Neural crest cell (in vitro differentiated cells): ENCODE data around the gene CALML3. TPM values are rescaled to one million over a fixed set of nuclear protein-coding genes. Genes with fewer than 3 reads are reported as not detected.

Experiments used
- DNase-seq: peaks from one replicate; pipeline ENCODE4 v3.0.0; 2021; ENCODE audit warnings: low read depth, mixed read lengths, low spot score
- H3K27ac Mint-ChIP-seq: one replicate; pipeline ENCODE4 v1.8.0; 2021; ENCODE audit warnings: mild to moderate bottlenecking, mixed read lengths; ENCODE audit not compliant: unreplicated experiment
- H3K27me3 Mint-ChIP-seq: 2 replicates; pipeline ENCODE4 v1.8.0; 2021; ENCODE audit warnings: low read depth, mild to moderate bottlenecking, mixed read lengths
- H3K36me3 Mint-ChIP-seq: 2 replicates; pipeline ENCODE4 v1.8.0; 2021; ENCODE audit warnings: low read depth, mild to moderate bottlenecking, mixed read lengths
- H3K4me1 Mint-ChIP-seq: 2 replicates; pipeline ENCODE4 v1.8.0; 2021; ENCODE audit warnings: mixed read lengths
- H3K4me3 Mint-ChIP-seq: one replicate; pipeline ENCODE4 v1.8.0; 2021; ENCODE audit warnings: mild to moderate bottlenecking, mixed read lengths
- H3K9me3 Mint-ChIP-seq: 2 replicates; pipeline ENCODE4 v1.8.0; 2021; ENCODE audit warnings: mixed read lengths
- total RNA-seq: library from RNA; stranded (reverse); gene quantifications from 2 replicates; pipeline ENCODE4 v1.2.1, GENCODE V29; 2021
- TF ChIP-seq, protein P1 (sequence below): fragments of 200-600 bp; sonication (generic); conservative IDR thresholded peaks from 2 replicates; pipeline ENCODE4 v1.5.0; 2021; ENCODE audit warnings: antibody characterized with exemption, mild to moderate bottlenecking

Gene CALML3
- total RNA-seq, 1 donor from 2014 or later: not detected

DNA sequence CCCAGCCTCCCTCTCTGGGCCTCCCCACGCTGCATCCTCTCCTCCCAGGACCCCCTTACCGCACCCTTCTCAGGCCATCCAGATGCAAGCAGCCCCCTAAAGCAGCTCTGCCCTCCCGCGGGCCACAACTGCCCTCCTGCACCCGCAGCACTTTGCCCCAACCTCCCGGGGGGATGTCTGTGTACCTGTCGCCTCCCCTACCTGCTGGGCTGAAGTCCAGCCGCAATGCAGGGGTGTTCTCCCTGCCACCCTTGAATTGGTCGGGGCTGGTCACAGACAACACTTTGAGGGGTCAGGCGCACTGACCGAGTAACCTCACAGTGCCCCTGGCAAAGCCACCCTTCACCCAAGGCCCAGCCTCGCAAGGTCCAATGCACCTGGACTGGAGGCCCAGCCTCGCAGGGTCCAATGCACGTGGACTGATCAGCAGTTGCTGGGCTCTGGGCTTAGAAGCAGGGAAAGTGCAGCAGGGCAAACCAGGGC, 17.1 kb upstream of the CALML3 start:
- no peak overlapping the region for H3K4me3 Mint-ChIP-seq
- no peak for DNase-seq

DNA sequence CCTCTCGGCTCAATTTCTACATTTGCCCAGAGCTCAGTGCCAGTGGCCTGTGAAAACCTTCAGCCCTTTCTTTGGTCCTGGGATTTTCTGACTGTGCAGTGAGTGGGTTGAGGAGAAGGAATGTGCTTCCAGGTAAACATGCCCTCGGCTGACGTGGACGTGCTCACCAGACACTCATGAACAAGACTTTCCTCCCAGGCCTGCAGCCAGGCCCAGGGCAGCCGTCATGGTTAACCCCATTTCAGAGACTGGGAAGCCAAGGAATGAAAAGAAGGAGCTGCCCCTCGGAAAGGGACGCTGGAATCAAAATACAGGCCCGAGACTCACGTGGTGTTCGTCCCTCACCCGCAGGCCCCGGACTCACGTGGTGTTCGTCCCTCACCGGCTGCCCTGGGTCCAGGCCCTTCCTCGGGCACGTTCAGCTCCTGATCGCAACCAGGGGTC, 16.6 kb upstream of the CALML3 start:
- H3K9me3 Mint-ChIP-seq: no peaks in the 10 kb centered on the region
- DNase-seq: no peak
- TF ChIP-seq, protein P1, sequence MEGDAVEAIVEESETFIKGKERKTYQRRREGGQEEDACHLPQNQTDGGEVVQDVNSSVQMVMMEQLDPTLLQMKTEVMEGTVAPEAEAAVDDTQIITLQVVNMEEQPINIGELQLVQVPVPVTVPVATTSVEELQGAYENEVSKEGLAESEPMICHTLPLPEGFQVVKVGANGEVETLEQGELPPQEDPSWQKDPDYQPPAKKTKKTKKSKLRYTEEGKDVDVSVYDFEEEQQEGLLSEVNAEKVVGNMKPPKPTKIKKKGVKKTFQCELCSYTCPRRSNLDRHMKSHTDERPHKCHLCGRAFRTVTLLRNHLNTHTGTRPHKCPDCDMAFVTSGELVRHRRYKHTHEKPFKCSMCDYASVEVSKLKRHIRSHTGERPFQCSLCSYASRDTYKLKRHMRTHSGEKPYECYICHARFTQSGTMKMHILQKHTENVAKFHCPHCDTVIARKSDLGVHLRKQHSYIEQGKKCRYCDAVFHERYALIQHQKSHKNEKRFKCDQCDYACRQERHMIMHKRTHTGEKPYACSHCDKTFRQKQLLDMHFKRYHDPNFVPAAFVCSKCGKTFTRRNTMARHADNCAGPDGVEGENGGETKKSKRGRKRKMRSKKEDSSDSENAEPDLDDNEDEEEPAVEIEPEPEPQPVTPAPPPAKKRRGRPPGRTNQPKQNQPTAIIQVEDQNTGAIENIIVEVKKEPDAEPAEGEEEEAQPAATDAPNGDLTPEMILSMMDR: no peak
- no peak overlapping the region for H3K4me3 Mint-ChIP-seq
- H3K27ac Mint-ChIP-seq: no peak overlapping the region
- H3K36me3 Mint-ChIP-seq: no peaks in the 10 kb centered on the region
- H3K27me3 Mint-ChIP-seq: no peaks in the 10 kb centered on the region
- peaks cover 12% of the 10 kb centered on the region for H3K4me1 Mint-ChIP-seq

More for the DNA sequence above, 17.1 kb upstream of the CALML3 start:
- Mint-ChIP-seq H3K9me3 (no peaks in the 10 kb centered on the region), H3K4me1 (peaks cover 7% of the 10 kb centered on the region), H3K27ac (no peak overlapping the region), H3K36me3 (no peaks in the 10 kb centered on the region), H3K27me3 (no peaks in the 10 kb centered on the region)
- TF ChIP-seq, protein P1: no peak

DNA sequence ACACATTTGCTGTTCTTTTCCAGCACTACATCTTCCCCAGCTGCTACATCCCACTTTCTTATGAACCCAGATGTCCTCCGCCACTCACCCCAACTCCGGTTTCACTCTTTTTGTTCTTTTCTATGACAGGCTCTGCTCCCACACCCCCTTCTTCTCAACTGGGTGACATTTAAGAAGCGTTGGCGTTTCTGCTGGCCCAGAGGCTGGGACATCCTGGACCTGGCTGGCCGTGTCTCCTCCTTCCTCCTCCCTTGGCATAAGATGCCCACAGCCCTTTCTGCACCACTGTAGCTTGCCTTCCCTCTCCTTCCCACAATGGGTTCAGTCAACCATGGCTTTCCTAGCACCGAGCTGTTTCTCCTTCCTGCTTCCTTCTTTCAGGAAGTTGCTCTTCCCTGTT, 16.0 kb upstream of the CALML3 start:
- H3K4me3 Mint-ChIP-seq: no peak overlapping the region
- no peaks in the 10 kb centered on the region for H3K36me3 Mint-ChIP-seq

DNA sequence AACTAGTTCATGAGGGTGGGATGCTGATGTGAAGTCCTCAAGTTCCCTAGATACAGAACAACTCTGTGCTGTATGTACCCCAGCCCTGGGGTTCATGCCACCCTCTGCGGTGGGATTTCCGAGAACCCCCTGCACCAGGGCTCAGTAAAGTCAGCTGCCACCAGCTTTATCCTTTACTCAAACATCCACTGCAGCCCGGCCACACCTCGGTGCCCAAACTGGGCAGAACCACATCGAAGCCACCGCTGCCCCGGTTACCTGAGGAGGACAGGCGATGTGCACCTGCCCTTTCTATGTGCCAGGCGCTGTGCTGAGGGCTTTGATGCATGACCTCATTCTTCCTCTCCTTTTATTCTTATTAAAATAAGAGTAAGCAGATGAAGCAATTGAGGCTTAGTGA, 15.5 kb upstream of the CALML3 start:
- H3K4me1 Mint-ChIP-seq: peaks cover 16% of the 10 kb centered on the region
- no peaks in the 10 kb centered on the region for H3K36me3 Mint-ChIP-seq
- DNase-seq: no peak
- H3K27me3 Mint-ChIP-seq: no peaks in the 10 kb centered on the region
- no peak overlapping the region for H3K27ac Mint-ChIP-seq
- TF ChIP-seq, protein P1: no peak
- no peak overlapping the region for H3K4me3 Mint-ChIP-seq
- H3K9me3 Mint-ChIP-seq: no peaks in the 10 kb centered on the region

More for the DNA sequence above, 16.0 kb upstream of the CALML3 start:
- Mint-ChIP-seq H3K27me3 (no peaks in the 10 kb centered on the region), H3K9me3 (no peaks in the 10 kb centered on the region), H3K4me1 (peaks cover 16% of the 10 kb centered on the region), H3K27ac (no peak overlapping the region)
- no peak for DNase-seq
- TF ChIP-seq, protein P1: no peak

DNA sequence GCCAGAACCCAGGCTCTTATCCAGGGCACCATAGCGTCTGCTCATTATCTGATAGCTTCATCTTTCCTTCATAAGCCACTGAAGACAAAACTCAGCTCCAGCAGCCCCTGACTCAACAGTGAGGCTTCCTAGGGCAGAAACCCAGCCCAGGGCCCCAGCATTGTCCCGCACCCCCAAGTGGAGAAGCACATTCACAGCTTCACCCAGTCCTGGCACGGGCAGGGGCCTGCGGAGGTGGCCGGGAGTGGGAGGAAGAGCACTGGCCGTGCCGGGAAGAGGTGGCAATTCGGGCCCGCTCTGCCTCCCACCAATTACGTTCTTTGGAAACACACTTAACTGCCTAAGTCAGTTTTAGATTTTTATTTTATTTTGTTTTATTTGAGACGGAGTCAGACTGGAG, 15.1 kb upstream of the CALML3 start:
- Mint-ChIP-seq H3K27me3 (no peaks in the 10 kb centered on the region), H3K4me1 (peaks cover 16% of the 10 kb centered on the region), H3K4me3 (no peak overlapping the region), H3K27ac (no peak overlapping the region), H3K36me3 (no peaks in the 10 kb centered on the region), H3K9me3 (no peaks in the 10 kb centered on the region)
- DNase-seq: no peak
- TF ChIP-seq, protein P1: no peak
